HepG2 (cell line): Measurements from ENCODE around the gene ADCY5. TPM values are rescaled to one million over a fixed set of nuclear protein-coding genes. Genes with fewer than 3 reads are reported as not detected.

Experiments used
- CBX5 ChIP-seq: sonication (generic); formaldehyde crosslinking; IDR thresholded peaks from 2 replicates; pipeline ENCODE4 v1.4.0; 2020; ENCODE audit warnings: missing genetic modification reagents, borderline replicate concordance
- KIAA2018 ChIP-seq: sonication (generic); formaldehyde crosslinking; IDR thresholded peaks from 2 replicates; pipeline ENCODE4 v1.5.0; 2020; ENCODE audit warnings: mild to moderate bottlenecking, missing genetic modification reagents, borderline replicate concordance
- SPEN ChIP-seq: sonication (generic); formaldehyde crosslinking; IDR thresholded peaks from 2 replicates; pipeline ENCODE4 v1.5.1; 2020; ENCODE audit warnings: low read depth, mild to moderate bottlenecking, missing genetic modification reagents
- YEATS4 ChIP-seq: sonication (generic); formaldehyde crosslinking; IDR thresholded peaks from 2 replicates; pipeline ENCODE4 v1.4.0; 2020; ENCODE audit warnings: missing genetic modification reagents, borderline replicate concordance
- ZNF224 ChIP-seq: sonication (generic); formaldehyde crosslinking; IDR thresholded peaks from 2 replicates; pipeline ENCODE4 v1.5.0; 2020; ENCODE audit warnings: mild to moderate bottlenecking, missing genetic modification reagents
- ZNF496 ChIP-seq: sonication (generic); formaldehyde crosslinking; IDR thresholded peaks from 2 replicates; pipeline ENCODE4 v1.8.1; 2023; ENCODE audit warnings: mild to moderate bottlenecking, moderate library complexity, missing genetic modification reagents; ENCODE audit not compliant: insufficient replicate concordance
- polyA plus RNA-seq, 8 experiments: library from polyadenylated mRNA; depleted of rRNA in 3 of 8; stranded (reverse) in 7 of 8; unstranded in 1 of 8; fragments of >200 nt; fragmentation: Illumina TruSeq in 4 of 8; extraction: Trizol in 4 of 8; gene quantifications; 2 replicates each; pipeline versions ENCODE4 v1.2.1 to v1.2.3, GENCODE V29; 2011 to 2016; ENCODE audit warnings: low read depth in 4 of 8, missing spikeins in 1 of 8, mixed read lengths in 1 of 8; ENCODE audit not compliant: insufficient read depth in 1 of 8
- total RNA-seq, 5 experiments: library from RNA; depleted of rRNA; stranded (reverse); fragments of >200 nt; fragmentation: Illumina TruSeq; extraction: Trizol; gene quantifications; 2 replicates each; pipeline ENCODE4 v1.2.3, GENCODE V29; 2016; ENCODE audit warnings: low read depth in 1 of 5

Gene ADCY5
- total and polyA plus RNA-seq, 2 of the 13 experiments (the other 11 are each of a cell fraction or from before 2014, with no cell fraction given): not detected

GRCh38 chr3:123485551-123485950 is 36.7 kb upstream of the ADCY5 start (continued):
- TF ChIP-seq KIAA2018 (CRISPR knock-in tag) (no peak), ZNF496 (CRISPR knock-in tag) (no peak), ZNF224 (no peak), CBX5 (no peak), YEATS4 (CRISPR knock-in tag) (no peak), SPEN (CRISPR knock-in tag) (no peak)
- TF ChIP-seq, all 625 proteins: peak for 0
